Mesenchymal stem cell (in vitro differentiated cells and primary cell): Measurements from ENCODE around the gene TRPM4.

Experiments used
- DNase-seq: peaks from one replicate; pipeline ENCODE4 v3.0.0-alpha.2; 2013
- H2AFZ ChIP-seq: one replicate; pipeline ENCODE4 v1.6.1; 2013; ENCODE audit warnings: low read depth, mild to moderate bottlenecking, control low read depth, inconsistent platforms, low read length, moderate library complexity
- H2AK5ac ChIP-seq: 2 replicates; pipeline ENCODE4 v1.6.1; 2013; ENCODE audit warnings: low read length, moderate library complexity, mild to moderate bottlenecking, inconsistent platforms; ENCODE audit not compliant: severe bottlenecking
- H2BK120ac ChIP-seq: one replicate; pipeline ENCODE4 v1.6.1; 2013; ENCODE audit warnings: low read depth, mild to moderate bottlenecking, inconsistent platforms, low read length, moderate library complexity
- H2BK12ac ChIP-seq, 2 experiments: one replicate each; pipeline ENCODE4 v1.6.1; 2013; ENCODE audit warnings: inconsistent platforms in 2 of 2, low read length in 2 of 2, mild to moderate bottlenecking in 2 of 2, moderate library complexity in 2 of 2, control low read depth in 1 of 2
- H2BK15ac ChIP-seq: one replicate; pipeline ENCODE4 v1.6.1; 2013; ENCODE audit warnings: mild to moderate bottlenecking, low read depth, inconsistent platforms; ENCODE audit not compliant: poor library complexity, severe bottlenecking
- H2BK5ac ChIP-seq: 2 replicates; pipeline ENCODE4 v1.6.1; 2013; ENCODE audit warnings: low read depth, mild to moderate bottlenecking, low read length, control low read depth, inconsistent platforms; ENCODE audit not compliant: poor library complexity, severe bottlenecking
- H3K14ac ChIP-seq, 2 experiments: one replicate each; pipeline ENCODE4 v1.6.1; 2013; ENCODE audit warnings: inconsistent platforms in 2 of 2, low read length in 2 of 2, control low read depth in 1 of 2, mild to moderate bottlenecking in 1 of 2, moderate library complexity in 1 of 2
- H3K18ac ChIP-seq, 2 experiments: one replicate each; pipeline ENCODE4 v1.6.1; 2013; ENCODE audit warnings: inconsistent platforms in 2 of 2, low read length in 2 of 2, control low read depth in 1 of 2, low read depth in 1 of 2, mild to moderate bottlenecking in 1 of 2
- H3K23ac ChIP-seq, 2 experiments: one replicate each; pipeline ENCODE4 v1.6.1; 2013; ENCODE audit warnings: inconsistent platforms in 2 of 2, low read length in 2 of 2, mild to moderate bottlenecking in 2 of 2, moderate library complexity in 2 of 2, control low read depth in 1 of 2
- H3K27ac ChIP-seq: 2 replicates; pipeline ENCODE4 v1.5.1; 2013; ENCODE audit warnings: mild to moderate bottlenecking, moderate library complexity, low read length, control low read depth, inconsistent platforms; ENCODE audit not compliant: poor library complexity, severe bottlenecking
- H3K27me3 ChIP-seq, 2 experiments: 2 replicates each; pipeline versions ENCODE4 v1.6.1 to v1.7.0; 2013; ENCODE audit warnings: low read length in 2 of 2, mild to moderate bottlenecking in 2 of 2, moderate library complexity in 2 of 2, control low read depth in 1 of 2, inconsistent platforms in 1 of 2; ENCODE audit not compliant: control insufficient read depth in 1 of 2, insufficient read depth in 1 of 2
- H3K36me3 ChIP-seq, 2 experiments: 2 replicates each; pipeline versions ENCODE4 v1.6.1 to v1.7.0; 2013; ENCODE audit warnings: low read length in 2 of 2, control low read depth in 1 of 2, inconsistent platforms in 1 of 2, low read depth in 1 of 2, mild to moderate bottlenecking in 1 of 2; ENCODE audit not compliant: insufficient read depth in 2 of 2, control insufficient read depth in 1 of 2
- H3K4ac ChIP-seq, 2 experiments: one replicate each; pipeline ENCODE4 v1.6.1; 2013; ENCODE audit warnings: inconsistent platforms in 2 of 2, low read length in 2 of 2, mild to moderate bottlenecking in 2 of 2, moderate library complexity in 2 of 2, control low read depth in 1 of 2, low read depth in 1 of 2
- H3K4me1 ChIP-seq: 2 replicates; pipeline ENCODE4 v1.6.1; 2013; ENCODE audit warnings: low read depth, low read length, control low read depth; ENCODE audit not compliant: control insufficient read depth, insufficient read depth
- H3K4me2 ChIP-seq: 2 replicates; pipeline ENCODE4 v1.6.1; 2013; ENCODE audit warnings: low read length, mild to moderate bottlenecking, inconsistent platforms; ENCODE audit not compliant: poor library complexity, severe bottlenecking
- H3K4me3 ChIP-seq, 2 experiments: 2 replicates each; pipeline versions ENCODE4 v1.5.1 to v1.7.0; 2013; ENCODE audit warnings: low read length in 2 of 2, mild to moderate bottlenecking in 2 of 2, control low read depth in 1 of 2, low read depth in 1 of 2; ENCODE audit not compliant: insufficient read depth in 1 of 2
- H3K79me1 ChIP-seq: replicated peaks from 2 replicates; pipeline ENCODE4 v1.6.1; 2013; ENCODE audit warnings: mild to moderate bottlenecking, control low read depth, low read length, inconsistent platforms; ENCODE audit not compliant: poor library complexity, severe bottlenecking
- H3K9ac ChIP-seq: 2 replicates; pipeline ENCODE4 v1.7.0; 2013; ENCODE audit warnings: mild to moderate bottlenecking, low read length, moderate library complexity
- H3K9me3 ChIP-seq: 2 replicates; pipeline ENCODE4 v1.7.0; 2013; ENCODE audit warnings: mild to moderate bottlenecking, low read length; ENCODE audit not compliant: control insufficient read depth
- H4K8ac ChIP-seq: one replicate; pipeline ENCODE4 v1.6.1; 2013; ENCODE audit warnings: inconsistent platforms, mild to moderate bottlenecking, low read length, moderate library complexity
- H4K91ac ChIP-seq: one replicate; pipeline ENCODE4 v1.6.1; 2013; ENCODE audit warnings: mild to moderate bottlenecking, low read length, inconsistent platforms
- WGBS: methylation state at CpG from one replicate; pipeline ENCODE4 v1.1.7; 2013; ENCODE audit warnings: mixed read lengths; 5-methylcytosine and 5-hydroxymethylcytosine counted together

TRPM4 gene

DNA sequence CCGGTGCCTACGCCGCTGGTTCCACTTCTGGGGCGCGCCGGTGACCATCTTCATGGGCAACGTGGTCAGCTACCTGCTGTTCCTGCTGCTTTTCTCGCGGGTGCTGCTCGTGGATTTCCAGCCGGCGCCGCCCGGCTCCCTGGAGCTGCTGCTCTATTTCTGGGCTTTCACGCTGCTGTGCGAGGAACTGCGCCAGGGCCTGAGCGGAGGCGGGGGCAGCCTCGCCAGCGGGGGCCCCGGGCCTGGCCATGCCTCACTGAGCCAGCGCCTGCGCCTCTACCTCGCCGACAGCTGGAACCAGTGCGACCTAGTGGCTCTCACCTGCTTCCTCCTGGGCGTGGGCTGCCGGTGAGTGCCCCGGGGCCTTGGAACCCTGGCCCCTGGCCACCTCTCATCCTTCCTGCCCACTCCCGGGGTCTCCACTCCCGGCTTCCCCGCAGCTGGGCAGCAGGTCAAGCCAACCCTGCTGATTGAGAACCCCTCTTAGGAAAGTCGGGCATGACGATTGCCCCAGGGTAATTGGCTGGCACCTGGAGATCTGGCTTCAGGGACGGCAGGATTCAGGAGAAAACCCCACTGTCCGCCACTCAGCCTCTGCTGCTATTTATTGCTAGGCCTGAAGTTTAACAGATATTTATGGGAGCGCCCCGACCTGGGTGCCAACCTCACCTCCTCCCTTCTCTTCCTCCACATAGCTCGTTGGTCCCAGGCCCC, 39.1 kb downstream of the TRPM4 start:
- no peaks in the 10 kb centered on the region for H3K9me3 ChIP-seq
- WGBS, result 93% methylated on average over 40 of the region's 40 CpGs
- no peak overlapping the region for H2AFZ ChIP-seq
- H3K4me1 ChIP-seq, result no peaks in the 10 kb centered on the region
- no peak overlapping the region for H2BK120ac ChIP-seq
- H3K9ac ChIP-seq, result no peak overlapping the region
- no peak overlapping the region for H3K4me2 ChIP-seq
- peaks cover 37 to 46% of the 10 kb centered on the region in 2 experiments for H3K36me3 ChIP-seq
- H4K8ac ChIP-seq, result peak overlapping the region; percentile 39
- no peak overlapping the region for H3K18ac ChIP-seq
- H3K79me1 ChIP-seq, result no peaks in the 10 kb centered on the region
- H3K4me3 ChIP-seq, result no peak overlapping the region
- no peak overlapping the region for H2AK5ac ChIP-seq
- H3K27me3 ChIP-seq, result no peaks in the 10 kb centered on the region
- DNase-seq, result no peak
- H2BK5ac ChIP-seq, result no peak overlapping the region
- H3K27ac ChIP-seq, result no peak overlapping the region
- H2BK12ac ChIP-seq, result no peak overlapping the region
- no peak overlapping the region for H2BK15ac ChIP-seq
- no peak overlapping the region for H3K14ac ChIP-seq
- no peak overlapping the region for H3K23ac ChIP-seq
- H3K4ac ChIP-seq, result no peak overlapping the region
- H4K91ac ChIP-seq, result no peak overlapping the region

- Histone ChIP-seq H4K8ac (no peak overlapping the region), H2BK120ac (no peak overlapping the region), H2BK5ac (no peak overlapping the region), H3K9ac (no peak overlapping the region), H3K18ac (no peak overlapping the region), H3K23ac (no peak overlapping the region), H2BK15ac (no peak overlapping the region), H2AK5ac (no peak overlapping the region), H2BK12ac (no peak overlapping the region), H3K9me3 (no peaks in the 10 kb centered on the region), H3K4me1 (peaks cover 7% of the 10 kb centered on the region), H3K27ac (no peak overlapping the region), H2AFZ (no peak overlapping the region), H3K4ac (no peak overlapping the region), H3K4me3 (no peak overlapping the region), H4K91ac (no peak overlapping the region), H3K36me3 (peaks cover 39 to 50% of the 10 kb centered on the region in 2 experiments), H3K27me3 (no peaks in the 10 kb centered on the region), H3K79me1 (peaks cover 4% of the 10 kb centered on the region), H3K4me2 (no peak overlapping the region), H3K14ac (no peak overlapping the region)
- DNase-seq, result no peak
- WGBS, result 90% methylated on average over 29 of the region's 29 CpGs
Measured at GRCh38 chr19:49200238-49200862, 42.8 kb downstream of the TRPM4 start.

GRCh38 chr19:49201042-49201441, 43.5 kb downstream of the TRPM4 start:
- Histone ChIP-seq H4K8ac (no peak overlapping the region), H3K4me3 (no peak overlapping the region), H2BK12ac (no peak overlapping the region), H3K36me3 (peaks cover 41 to 55% of the 10 kb centered on the region in 2 experiments), H3K9me3 (no peaks in the 10 kb centered on the region), H3K9ac (no peak overlapping the region), H2BK120ac (no peak overlapping the region), H3K14ac (no peak overlapping the region), H3K27me3 (no peaks in the 10 kb centered on the region), H2BK5ac (no peak overlapping the region), H3K23ac (no peak overlapping the region), H4K91ac (no peak overlapping the region), H2AK5ac (no peak overlapping the region), H2BK15ac (no peak overlapping the region), H3K79me1 (peaks cover 6% of the 10 kb centered on the region), H3K27ac (no peak overlapping the region), H2AFZ (no peak overlapping the region), H3K4me1 (peaks cover 7% of the 10 kb centered on the region), H3K4me2 (no peak overlapping the region), H3K18ac (no peak overlapping the region), H3K4ac (no peak overlapping the region)
- WGBS, result 96% methylated on average over 6 of the region's 7 CpGs
- no peak for DNase-seq

GRCh38 chr19:49205114-49205513, 47.5 kb downstream of the TRPM4 start:
- no peak overlapping the region for H2BK120ac ChIP-seq
- no peak overlapping the region for H4K91ac ChIP-seq
- DNase-seq, result no peak
- H2AFZ ChIP-seq, result no peak overlapping the region
- H2AK5ac ChIP-seq, result no peak overlapping the region
- H2BK15ac ChIP-seq, result no peak overlapping the region
- no peak overlapping the region for H3K4ac ChIP-seq
- 94% methylated on average over 6 of the region's 7 CpGs for WGBS
- H3K4me1 ChIP-seq, result peaks cover 12% of the 10 kb centered on the region
- no peak overlapping the region for H3K27ac ChIP-seq
- no peak overlapping the region for H3K9ac ChIP-seq
- H3K23ac ChIP-seq, result no peak overlapping the region
- no peak overlapping the region for H3K4me3 ChIP-seq
- H3K79me1 ChIP-seq, result peaks cover 6% of the 10 kb centered on the region
- H4K8ac ChIP-seq, result no peak overlapping the region
- H2BK5ac ChIP-seq, result no peak overlapping the region
- H3K9me3 ChIP-seq, result no peaks in the 10 kb centered on the region
- H3K36me3 ChIP-seq, result peaks cover 34 to 49% of the 10 kb centered on the region in 2 experiments
- H3K27me3 ChIP-seq, result no peaks in the 10 kb centered on the region
- no peak overlapping the region for H3K14ac ChIP-seq
- no peak overlapping the region for H3K18ac ChIP-seq
- no peak overlapping the region for H3K4me2 ChIP-seq
- no peak overlapping the region for H2BK12ac ChIP-seq
